BJ (cell line): Measurements from ENCODE around the gene TP53I11. TPM values are rescaled to one million over a fixed set of nuclear protein-coding genes. Genes with fewer than 3 reads are reported as not detected.

Experiments used
- CTCF ChIA-PET: fragments of 350-600 bp; formaldehyde crosslinking; extraction: SDS; loops from one replicate; lab custom pipeline; 2021; ENCODE audit warnings: antibody characterized with exemption, inconsistent platforms; lab: Yijun Ruan, JAX
- POLR2A ChIA-PET: fragments of 300-600 bp; sonication (Branson Sonifier 250); formaldehyde crosslinking; extraction: SDS; loops from one replicate; lab custom pipeline; 2021; ENCODE audit warnings: antibody characterized with exemption; lab: Charles Lee
- DNase-seq: peaks from one replicate; pipeline ENCODE4 v3.0.0-alpha.2; 2011; ENCODE audit warnings: low read depth
- H3K27me3 ChIP-seq: 2 replicates; pipeline ENCODE4 v1.6.0; 2011; ENCODE audit warnings: low read length; ENCODE audit not compliant: control insufficient read depth, insufficient read depth
- H3K36me3 ChIP-seq: 2 replicates; pipeline ENCODE4 v1.5.1; 2011; ENCODE audit warnings: low read length; ENCODE audit not compliant: control insufficient read depth, insufficient read depth
- H3K4me3 ChIP-seq: 2 replicates; pipeline ENCODE4 v1.5.1; 2011; ENCODE audit warnings: low read depth, mild to moderate bottlenecking, control low read depth, low read length
- polyA plus RNA-seq: library from polyadenylated mRNA; depleted of rRNA; stranded (reverse); fragments of >200 nt; gene quantifications from 2 replicates; pipeline ENCODE4 v1.2.3, GENCODE V29; 2011
- TF ChIP-seq, protein P1 (sequence below): IDR thresholded peaks from 2 replicates; pipeline ENCODE4 v1.5.1; 2011; ENCODE audit warnings: low read depth, mild to moderate bottlenecking, control low read depth, inconsistent platforms, low read length, moderate library complexity; ENCODE audit not compliant: insufficient read depth

Gene TP53I11
- polyA plus RNA-seq, 1 experiment = 29.6 TPM

- POLR2A ChIA-PET = no interaction called here
- no peak overlapping the region for H3K4me3 ChIP-seq
- CTCF ChIA-PET = interaction anchor here (1.1 to 12.6 kb wide), 3 partner anchors 10 to 294 kb away, joined by 3 to 188 read pairs (median 25); no protein-coding TSS in a partner anchor
- H3K27me3 ChIP-seq = peaks cover 4% of the 10 kb centered on the region
- TF ChIP-seq, protein P1, sequence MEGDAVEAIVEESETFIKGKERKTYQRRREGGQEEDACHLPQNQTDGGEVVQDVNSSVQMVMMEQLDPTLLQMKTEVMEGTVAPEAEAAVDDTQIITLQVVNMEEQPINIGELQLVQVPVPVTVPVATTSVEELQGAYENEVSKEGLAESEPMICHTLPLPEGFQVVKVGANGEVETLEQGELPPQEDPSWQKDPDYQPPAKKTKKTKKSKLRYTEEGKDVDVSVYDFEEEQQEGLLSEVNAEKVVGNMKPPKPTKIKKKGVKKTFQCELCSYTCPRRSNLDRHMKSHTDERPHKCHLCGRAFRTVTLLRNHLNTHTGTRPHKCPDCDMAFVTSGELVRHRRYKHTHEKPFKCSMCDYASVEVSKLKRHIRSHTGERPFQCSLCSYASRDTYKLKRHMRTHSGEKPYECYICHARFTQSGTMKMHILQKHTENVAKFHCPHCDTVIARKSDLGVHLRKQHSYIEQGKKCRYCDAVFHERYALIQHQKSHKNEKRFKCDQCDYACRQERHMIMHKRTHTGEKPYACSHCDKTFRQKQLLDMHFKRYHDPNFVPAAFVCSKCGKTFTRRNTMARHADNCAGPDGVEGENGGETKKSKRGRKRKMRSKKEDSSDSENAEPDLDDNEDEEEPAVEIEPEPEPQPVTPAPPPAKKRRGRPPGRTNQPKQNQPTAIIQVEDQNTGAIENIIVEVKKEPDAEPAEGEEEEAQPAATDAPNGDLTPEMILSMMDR = no peak
- no peak for DNase-seq
- H3K36me3 ChIP-seq = no peaks in the 10 kb centered on the region
Observed at GRCh38 chr11:44916801-44917385, 33.8 kb downstream of the TP53I11 start.

DNA sequence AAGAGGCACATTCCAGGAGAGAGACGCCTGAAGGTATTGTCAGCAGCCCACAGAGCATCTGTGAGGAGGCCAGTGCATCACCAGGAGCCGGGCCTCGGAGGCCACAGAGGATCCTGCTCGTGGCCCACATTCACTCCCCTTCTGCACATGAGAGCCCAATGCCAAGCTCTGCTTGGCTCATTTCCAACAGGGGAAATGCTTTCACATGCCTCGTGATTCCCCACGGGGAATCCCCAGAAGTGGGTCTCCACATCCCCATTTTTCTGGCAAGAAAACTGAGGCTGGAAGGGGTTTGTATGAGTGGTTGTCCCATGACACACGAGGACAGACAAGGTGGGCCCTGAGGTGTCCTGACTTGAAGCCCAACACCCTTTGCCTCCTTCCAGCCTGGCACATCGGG, 34.4 kb downstream of the TP53I11 start:
- Histone ChIP-seq H3K4me3 (no peak overlapping the region), H3K36me3 (no peaks in the 10 kb centered on the region), H3K27me3 (peaks cover 4% of the 10 kb centered on the region)
- DNase-seq = no peak
- TF ChIP-seq, protein P1 = no peak
- ChIA-PET POLR2A (no interaction called here), CTCF (interaction anchor here (0.7 to 12.6 kb wide), 3 partner anchors 11 to 293 kb away, joined by 3 to 188 read pairs (median 25); no protein-coding TSS in a partner anchor)

DNA sequence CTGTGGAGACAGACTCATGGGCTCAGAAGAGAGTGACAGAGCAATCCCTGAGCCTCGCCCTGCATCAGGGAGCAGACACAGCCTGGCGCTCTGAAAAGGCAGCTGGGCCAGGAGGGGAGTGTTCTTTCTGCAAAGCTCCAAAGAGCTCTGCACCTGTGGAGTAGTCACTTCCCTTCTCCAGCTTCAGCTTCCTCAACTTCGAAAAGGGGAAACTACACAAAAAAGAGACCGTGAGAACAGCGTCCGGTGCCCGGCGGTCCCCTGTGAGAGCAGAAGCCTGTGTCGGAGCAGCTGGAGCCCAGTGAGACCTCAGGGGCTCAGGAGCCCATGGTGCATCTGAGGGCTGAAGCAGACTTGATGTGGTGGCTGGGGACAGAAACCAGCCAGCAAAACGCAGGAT, 35.1 kb downstream of the TP53I11 start:
- Histone ChIP-seq H3K36me3 (no peaks in the 10 kb centered on the region), H3K27me3 (peaks cover 4% of the 10 kb centered on the region), H3K4me3 (no peak overlapping the region)
- TF ChIP-seq, protein P1 = no peak
- ChIA-PET POLR2A (no interaction called here), CTCF (interaction anchor here (0.7 to 12.6 kb wide), 3 partner anchors 187 to 292 kb away, joined by 3 to 188 read pairs (median 3); no protein-coding TSS in a partner anchor)
- no peak for DNase-seq

- ChIA-PET POLR2A (no interaction called here), CTCF (interaction anchor here (0.7 to 12.6 kb wide), 5 partner anchors 188 to 298 kb away, joined by 3 to 188 read pairs (median 3); no protein-coding TSS in a partner anchor)
- TF ChIP-seq, protein P1 = no peak
- no peak for DNase-seq
- H3K4me3 ChIP-seq = no peak overlapping the region
- no peaks in the 10 kb centered on the region for H3K36me3 ChIP-seq
- peaks cover 4% of the 10 kb centered on the region for H3K27me3 ChIP-seq
Observed at GRCh38 chr11:44915004-44915403, 35.7 kb downstream of the TP53I11 start.

GRCh38 chr11:44914105-44914504, 36.6 kb downstream of the TP53I11 start:
- no peak for DNase-seq
- TF ChIP-seq, protein P1 = no peak
- no peaks in the 10 kb centered on the region for H3K36me3 ChIP-seq
- no peak overlapping the region for H3K4me3 ChIP-seq
- POLR2A ChIA-PET = no interaction called here
- CTCF ChIA-PET = interaction anchor here (1.0 to 12.6 kb wide), 6 partner anchors 19 to 300 kb away, joined by 3 to 188 read pairs (median 3); no protein-coding TSS in a partner anchor
- peaks cover 4% of the 10 kb centered on the region for H3K27me3 ChIP-seq
